Effector memory CD8-positive, alpha-beta T cell (primary cell): ENCODE data around the gene C2orf74.
"Not testable (repeated sequence)": the region's sequence is repeated elsewhere in the genome, so short reads cannot be mapped to it uniquely, and the experiment has no call there.

Source experiments
- ATAC-seq: fragments of 150-1000 bp; cut with Tn5 transposase; replicated peaks from 2 replicates; pipeline ENCODE4 v1.10.0; 2021; ENCODE audit warnings: mild to moderate bottlenecking, moderate library complexity
- DNase-seq, 3 experiments: peaks; one replicate each; pipeline ENCODE4 v3.0.0; 2021
- H3K27ac Mint-ChIP-seq, 2 donors: one replicate each; pipeline ENCODE4 v1.8.0; 2022; ENCODE audit warnings: mild to moderate bottlenecking in 2 of 2, mixed read lengths in 2 of 2, moderate library complexity in 2 of 2
- H3K27me3 Mint-ChIP-seq, 2 donors: one replicate each; pipeline ENCODE4 v1.8.0; 2022; ENCODE audit warnings: mixed read lengths in 2 of 2
- H3K36me3 Mint-ChIP-seq: one replicate; pipeline ENCODE4 v1.8.0; 2022; ENCODE audit warnings: mild to moderate bottlenecking, moderate library complexity, mixed read lengths; ENCODE audit not compliant: insufficient read depth
- H3K4me1 Mint-ChIP-seq, 2 donors: one replicate each; pipeline ENCODE4 v1.8.0; 2022; ENCODE audit warnings: low read depth in 2 of 2, mixed read lengths in 2 of 2
- H3K4me3 Mint-ChIP-seq, 2 donors: one replicate each; pipeline ENCODE4 v1.8.0; 2022; ENCODE audit warnings: mild to moderate bottlenecking in 2 of 2, mixed read lengths in 2 of 2, moderate library complexity in 2 of 2
- H3K9me3 Mint-ChIP-seq, 2 donors: one replicate each; pipeline ENCODE4 v1.8.0; 2022; ENCODE audit warnings: mixed read lengths in 2 of 2

C2orf74 gene

GRCh38 chr2:61149074-61149473 lies 12.9 kb upstream of the C2orf74 start:
- no peaks in the 10 kb centered on the region for H3K9me3 Mint-ChIP-seq
- peaks cover 21% of the 10 kb centered on the region for H3K36me3 Mint-ChIP-seq
- peaks cover 7 to 9% of the 10 kb centered on the region in 2 donors for H3K4me1 Mint-ChIP-seq
- H3K4me3 Mint-ChIP-seq, result no peak overlapping the region
- no peak overlapping the region for H3K27ac Mint-ChIP-seq
- no peaks in the 10 kb centered on the region for H3K27me3 Mint-ChIP-seq
- no peak for ATAC-seq
- no peak for DNase-seq

- no peak overlapping the region for H3K4me3 Mint-ChIP-seq
- peaks cover 17% of the 10 kb centered on the region for H3K36me3 Mint-ChIP-seq
- H3K9me3 Mint-ChIP-seq, result no peaks in the 10 kb centered on the region
- no peak overlapping the region for H3K27ac Mint-ChIP-seq
- no peak for ATAC-seq
- no peaks in the 10 kb centered on the region for H3K27me3 Mint-ChIP-seq
- peaks cover 3 to 4% of the 10 kb centered on the region in 2 donors for H3K4me1 Mint-ChIP-seq
- no peak for DNase-seq
Measured at GRCh38 chr2:61151436-61151835, 10.6 kb upstream of the C2orf74 start.

- H3K27ac Mint-ChIP-seq, result no peak overlapping the region
- no peaks in the 10 kb centered on the region for H3K27me3 Mint-ChIP-seq
- DNase-seq, result no peak
- no peak overlapping the region for H3K4me3 Mint-ChIP-seq
- H3K9me3 Mint-ChIP-seq, result peaks cover 0 to 5% of the 10 kb centered on the region in 2 donors
- peaks cover 0 to 4% of the 10 kb centered on the region in 2 donors for H3K4me1 Mint-ChIP-seq
- no peak for ATAC-seq
- peaks cover 8% of the 10 kb centered on the region for H3K36me3 Mint-ChIP-seq
Measured at GRCh38 chr2:61157371-61158003, 4.5 kb upstream of the C2orf74 start.

- no peak for ATAC-seq
Measured at GRCh38 chr2:61158356-61158955, 3.5 kb upstream of the C2orf74 start.

GRCh38 chr2:61162721-61163120 lies 733 bp downstream of the C2orf74 start:
- H3K4me3 Mint-ChIP-seq, result no peak overlapping the region
- no peak for DNase-seq
- no peak for ATAC-seq
- H3K36me3 Mint-ChIP-seq, result peaks cover 31% of the 10 kb centered on the region
- H3K27ac Mint-ChIP-seq, result peak overlapping the region in 1 of 2 donors; percentile 77
- peaks cover 0 to 5% of the 10 kb centered on the region in 2 donors for H3K9me3 Mint-ChIP-seq
- H3K27me3 Mint-ChIP-seq, result no peaks in the 10 kb centered on the region
- H3K4me1 Mint-ChIP-seq, result peaks cover 0 to 4% of the 10 kb centered on the region in 2 donors

More at GRCh38 chr2:61158356-61158955, 3.5 kb upstream of the C2orf74 start:
- Mint-ChIP-seq H3K27me3 (no peaks in the 10 kb centered on the region), H3K4me1 (peaks cover 0 to 4% of the 10 kb centered on the region in 2 donors), H3K36me3 (peaks cover 12% of the 10 kb centered on the region), H3K27ac (no peak overlapping the region), H3K4me3 (no peak overlapping the region), H3K9me3 (peaks cover 0 to 5% of the 10 kb centered on the region in 2 donors)
- DNase-seq, result no peak

GRCh38 chr2:61165082-61165481 lies 3.1 kb downstream of the C2orf74 start:
- not testable (repeated sequence) for H3K27ac Mint-ChIP-seq, H3K27me3 Mint-ChIP-seq, H3K9me3 Mint-ChIP-seq, H3K4me3 Mint-ChIP-seq, H3K4me1 Mint-ChIP-seq, ATAC-seq, DNase-seq
- H3K36me3 Mint-ChIP-seq, result peaks cover 33% of the 10 kb centered on the region

- H3K9me3 Mint-ChIP-seq, result no peaks in the 10 kb centered on the region
- H3K36me3 Mint-ChIP-seq, result peaks cover 25% of the 10 kb centered on the region
Measured at GRCh38 chr2:61165946-61166345, 4.0 kb downstream of the C2orf74 start.

GRCh38 chr2:61167579-61167978 lies 5.6 kb downstream of the C2orf74 start:
- Mint-ChIP-seq H3K9me3 (no peaks in the 10 kb centered on the region), H3K36me3 (peaks cover 25% of the 10 kb centered on the region), H3K4me1 (no peaks in the 10 kb centered on the region), H3K27me3 (no peaks in the 10 kb centered on the region), H3K4me3 (no peak overlapping the region), H3K27ac (peak overlapping the region in 1 of 2 donors; percentile 5)
- no peak for DNase-seq
- ATAC-seq, result no peak

More at GRCh38 chr2:61165946-61166345, 4.0 kb downstream of the C2orf74 start:
- Mint-ChIP-seq H3K27ac (no peak overlapping the region), H3K27me3 (no peaks in the 10 kb centered on the region), H3K4me1 (no peaks in the 10 kb centered on the region), H3K4me3 (no peak overlapping the region)
- ATAC-seq (no peak), DNase-seq (no peak)

GRCh38 chr2:61172671-61173070 lies 10.7 kb downstream of the C2orf74 start:
- ATAC-seq (no peak), DNase-seq (no peak)
- no peaks in the 10 kb centered on the region for H3K27me3 Mint-ChIP-seq
- no peak overlapping the region for H3K4me3 Mint-ChIP-seq
- peak overlapping the region in 1 of 2 donors; percentile 4 for H3K27ac Mint-ChIP-seq
- peaks cover 7% of the 10 kb centered on the region for H3K36me3 Mint-ChIP-seq
- peaks cover 6 to 9% of the 10 kb centered on the region in 2 donors for H3K4me1 Mint-ChIP-seq
- H3K9me3 Mint-ChIP-seq, result no peaks in the 10 kb centered on the region

GRCh38 chr2:61173116-61173515 lies 11.1 kb downstream of the C2orf74 start:
- H3K4me3 Mint-ChIP-seq, result no peak overlapping the region
- H3K9me3 Mint-ChIP-seq, result no peaks in the 10 kb centered on the region
- H3K27me3 Mint-ChIP-seq, result no peaks in the 10 kb centered on the region
- peaks cover 7 to 9% of the 10 kb centered on the region in 2 donors for H3K4me1 Mint-ChIP-seq
- peaks cover 7% of the 10 kb centered on the region for H3K36me3 Mint-ChIP-seq
- ATAC-seq (no peak), DNase-seq (no peak)
- H3K27ac Mint-ChIP-seq, result peak overlapping the region in 1 of 2 donors; percentile 4

- no peak overlapping the region for H3K4me3 Mint-ChIP-seq
- no peaks in the 10 kb centered on the region for H3K27me3 Mint-ChIP-seq
- DNase-seq (no peak), ATAC-seq (no peak)
- peaks cover 23 to 28% of the 10 kb centered on the region in 2 donors for H3K4me1 Mint-ChIP-seq
- H3K27ac Mint-ChIP-seq, result no peak overlapping the region
- no peaks in the 10 kb centered on the region for H3K9me3 Mint-ChIP-seq
- peaks cover 13% of the 10 kb centered on the region for H3K36me3 Mint-ChIP-seq
Measured at GRCh38 chr2:61175036-61175435, 13.0 kb downstream of the C2orf74 start.

GRCh38 chr2:61176755-61177726 lies 15.1 kb downstream of the C2orf74 start:
- Mint-ChIP-seq H3K36me3 (peaks cover 27% of the 10 kb centered on the region), H3K4me3 (peak overlapping the region; percentile 72 to 79), H3K27ac (peak overlapping the region; percentile 92 to 96), H3K27me3 (no peaks in the 10 kb centered on the region), H3K4me1 (peaks cover 40 to 49% of the 10 kb centered on the region in 2 donors), H3K9me3 (no peaks in the 10 kb centered on the region)
- DNase-seq, result peak; percentile 85 to 87 (median 85)
- ATAC-seq, result peak; percentile 85
